ENCODE data around the gene CELF2. TPM values are rescaled to one million over a fixed set of nuclear protein-coding genes. Genes with fewer than 3 reads are reported as not detected.

CELF2 gene
- total RNA-seq, 2 donors from 2014 or later = 63.2 to 69.4 TPM

- Histone ChIP-seq H3K36me3 (no peaks in the 10 kb centered on the region), H3K4me1 (peaks cover 0 to 31% of the 10 kb centered on the region in 2 donors), H3K9me3 (no peaks in the 10 kb centered on the region), H3K4me3 (no peak overlapping the region), H3K27me3 (no peaks in the 10 kb centered on the region), H3K27ac (no peak overlapping the region)
- TF ChIP-seq, protein P1, sequence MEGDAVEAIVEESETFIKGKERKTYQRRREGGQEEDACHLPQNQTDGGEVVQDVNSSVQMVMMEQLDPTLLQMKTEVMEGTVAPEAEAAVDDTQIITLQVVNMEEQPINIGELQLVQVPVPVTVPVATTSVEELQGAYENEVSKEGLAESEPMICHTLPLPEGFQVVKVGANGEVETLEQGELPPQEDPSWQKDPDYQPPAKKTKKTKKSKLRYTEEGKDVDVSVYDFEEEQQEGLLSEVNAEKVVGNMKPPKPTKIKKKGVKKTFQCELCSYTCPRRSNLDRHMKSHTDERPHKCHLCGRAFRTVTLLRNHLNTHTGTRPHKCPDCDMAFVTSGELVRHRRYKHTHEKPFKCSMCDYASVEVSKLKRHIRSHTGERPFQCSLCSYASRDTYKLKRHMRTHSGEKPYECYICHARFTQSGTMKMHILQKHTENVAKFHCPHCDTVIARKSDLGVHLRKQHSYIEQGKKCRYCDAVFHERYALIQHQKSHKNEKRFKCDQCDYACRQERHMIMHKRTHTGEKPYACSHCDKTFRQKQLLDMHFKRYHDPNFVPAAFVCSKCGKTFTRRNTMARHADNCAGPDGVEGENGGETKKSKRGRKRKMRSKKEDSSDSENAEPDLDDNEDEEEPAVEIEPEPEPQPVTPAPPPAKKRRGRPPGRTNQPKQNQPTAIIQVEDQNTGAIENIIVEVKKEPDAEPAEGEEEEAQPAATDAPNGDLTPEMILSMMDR (IDR thresholded peaks at IDR 0.05) = no peak
- DNase-seq (ENCODE audit: low spot score) = no peak
Observed at GRCh38 chr10:11215471-11215870, 197.8 kb downstream of the CELF2 start.

DNA sequence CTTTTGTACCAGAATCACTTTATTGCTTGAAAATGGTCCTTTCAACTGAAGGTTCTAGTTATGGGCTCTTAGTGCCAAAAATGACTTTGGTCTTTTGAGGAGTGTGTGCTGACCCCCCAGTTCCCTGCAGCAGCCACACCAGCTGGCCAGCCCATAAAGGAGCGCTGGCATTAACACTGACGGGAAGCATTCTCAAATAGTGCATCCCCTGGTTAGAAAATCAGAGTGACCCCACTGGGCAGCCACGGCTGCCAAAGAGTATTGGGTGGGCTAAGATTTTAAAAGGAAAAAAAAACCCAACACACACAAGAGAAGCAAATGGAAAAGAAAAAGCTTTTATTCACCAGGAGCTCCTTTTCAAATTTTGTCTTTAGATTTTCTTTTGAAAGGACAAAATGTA lies 199.8 kb downstream of the CELF2 start:
- Histone ChIP-seq H3K27me3 (no peaks in the 10 kb centered on the region), H3K27ac (no peak overlapping the region), H3K4me1 (peaks cover 0 to 19% of the 10 kb centered on the region in 2 donors), H3K36me3 (no peaks in the 10 kb centered on the region), H3K9me3 (no peaks in the 10 kb centered on the region), H3K4me3 (no peak overlapping the region)
- TF ChIP-seq, protein P1 (IDR thresholded peaks at IDR 0.05) = no peak
- DNase-seq (ENCODE audit: low spot score) = no peak

DNA sequence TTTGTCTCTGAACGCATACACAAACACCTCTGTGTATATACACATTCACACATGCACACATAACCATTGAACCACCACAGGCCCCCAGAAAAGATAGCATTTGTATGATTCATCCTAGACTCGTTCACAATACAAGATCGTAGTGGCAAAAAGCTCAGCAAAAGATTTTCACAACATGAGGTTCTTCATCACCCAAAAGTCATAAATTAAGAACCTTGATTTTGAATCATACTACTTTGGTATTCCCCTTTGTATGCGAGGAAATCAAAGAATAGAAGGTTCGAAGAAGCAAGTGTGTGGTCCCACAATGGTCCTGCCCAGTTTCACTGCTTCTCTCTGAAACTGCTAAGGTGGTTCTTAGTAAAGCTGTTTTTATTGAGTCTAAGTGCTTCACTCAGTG lies 200.7 kb downstream of the CELF2 start:
- Histone ChIP-seq H3K36me3 (no peaks in the 10 kb centered on the region), H3K27ac (no peak overlapping the region), H3K9me3 (no peaks in the 10 kb centered on the region), H3K4me1 (peaks cover 0 to 17% of the 10 kb centered on the region in 2 donors), H3K27me3 (no peaks in the 10 kb centered on the region), H3K4me3 (no peak overlapping the region)
- no peak for DNase-seq (ENCODE audit: low spot score)
- TF ChIP-seq, protein P1 (IDR thresholded peaks at IDR 0.05) = no peak

- H3K4me1 ChIP-seq = peaks cover 0 to 27% of the 10 kb centered on the region in 2 donors
- no peak for DNase-seq (ENCODE audit: low spot score)
- TF ChIP-seq, protein P1 (IDR thresholded peaks at IDR 0.05) = no peak
- no peaks in the 10 kb centered on the region for H3K36me3 ChIP-seq
- no peaks in the 10 kb centered on the region for H3K27me3 ChIP-seq
- H3K4me3 ChIP-seq = no peak overlapping the region
- no peaks in the 10 kb centered on the region for H3K9me3 ChIP-seq
- H3K27ac ChIP-seq = no peak overlapping the region
Observed at GRCh38 chr10:11219431-11219830, 201.8 kb downstream of the CELF2 start.

DNA sequence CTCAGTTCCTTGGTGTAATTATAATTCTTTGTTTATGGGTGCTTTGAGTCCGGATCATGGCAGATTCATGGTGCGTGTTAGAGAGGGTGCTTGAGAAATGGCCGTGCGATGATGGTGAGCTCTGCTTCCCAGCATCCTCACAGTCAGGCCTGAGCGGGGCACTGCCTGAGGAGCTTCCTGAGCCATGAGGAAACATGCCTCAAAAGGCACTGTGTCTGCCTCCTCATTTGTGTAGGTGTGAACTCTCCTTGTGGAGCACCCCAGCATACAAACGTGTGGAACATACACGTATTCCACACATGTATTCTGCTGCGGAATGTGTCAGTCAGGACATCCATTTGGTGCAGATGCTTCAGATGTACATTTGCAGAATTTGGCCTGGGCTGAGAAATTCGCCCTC lies 205.4 kb downstream of the CELF2 start:
- no peak for DNase-seq (ENCODE audit: low spot score)
- TF ChIP-seq, protein P1 (IDR thresholded peaks at IDR 0.05) = no peak
- Histone ChIP-seq H3K27ac (no peak overlapping the region), H3K4me1 (peaks cover 0 to 54% of the 10 kb centered on the region in 2 donors), H3K27me3 (no peaks in the 10 kb centered on the region), H3K4me3 (no peak overlapping the region), H3K36me3 (no peaks in the 10 kb centered on the region), H3K9me3 (no peaks in the 10 kb centered on the region)

GRCh38 chr10:11223507-11224140 lies 206.0 kb downstream of the CELF2 start:
- Histone ChIP-seq H3K4me3 (no peak overlapping the region), H3K9me3 (no peaks in the 10 kb centered on the region), H3K36me3 (no peaks in the 10 kb centered on the region), H3K4me1 (peaks cover 0 to 54% of the 10 kb centered on the region in 2 donors), H3K27me3 (no peaks in the 10 kb centered on the region), H3K27ac (peak overlapping the region in 1 of 2 donors; percentile 58)
- no peak for DNase-seq (ENCODE audit: low spot score)
- TF ChIP-seq, protein P1 (IDR thresholded peaks at IDR 0.05) = no peak
